Measurements from ENCODE around the gene BBC3.

DNA sequence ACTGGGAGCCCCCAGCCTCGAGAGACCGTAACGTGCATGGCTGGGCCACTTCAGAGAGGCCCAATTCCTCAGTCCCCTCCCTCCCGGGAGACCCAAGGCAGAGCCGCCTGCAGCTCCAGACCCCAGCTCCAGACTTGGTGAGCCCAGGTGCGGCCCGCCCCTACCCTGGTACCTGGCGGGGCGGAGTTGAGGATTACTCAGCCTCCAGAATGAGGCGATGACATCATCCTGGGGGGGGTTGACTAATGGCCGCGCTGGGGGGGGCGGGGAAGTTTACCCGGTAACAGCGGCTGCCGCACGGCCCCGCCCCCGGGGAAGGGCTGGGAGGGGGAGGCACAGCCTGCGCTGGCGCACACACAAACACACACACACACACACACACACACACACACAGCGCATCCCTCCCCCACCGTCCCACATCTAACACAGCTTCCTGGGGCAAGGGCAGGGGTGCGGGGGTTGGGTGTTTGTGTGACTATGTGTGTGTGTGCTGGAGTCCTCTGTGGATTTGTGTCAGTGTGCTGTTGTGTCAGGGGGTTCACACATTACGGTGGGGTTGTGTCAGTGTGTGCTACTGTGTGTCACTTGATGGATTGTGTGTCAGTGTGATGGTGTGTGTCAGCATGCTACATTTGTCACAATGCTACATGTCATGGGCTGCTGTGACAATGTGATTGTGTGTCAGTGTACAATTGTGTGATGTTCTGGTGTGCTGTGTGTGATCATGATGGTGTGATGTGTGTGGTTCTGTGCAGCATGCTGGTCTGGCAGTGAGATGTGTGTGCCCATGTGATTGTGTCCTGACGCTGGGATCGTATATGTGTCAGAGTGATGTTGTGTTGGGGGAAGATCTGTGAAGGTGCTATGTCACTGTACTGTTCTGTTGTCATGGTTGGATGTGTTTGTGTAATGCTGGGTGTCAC is 10.3 kb upstream of the BBC3 start:
- TF ChIP-seq, protein P1, sequence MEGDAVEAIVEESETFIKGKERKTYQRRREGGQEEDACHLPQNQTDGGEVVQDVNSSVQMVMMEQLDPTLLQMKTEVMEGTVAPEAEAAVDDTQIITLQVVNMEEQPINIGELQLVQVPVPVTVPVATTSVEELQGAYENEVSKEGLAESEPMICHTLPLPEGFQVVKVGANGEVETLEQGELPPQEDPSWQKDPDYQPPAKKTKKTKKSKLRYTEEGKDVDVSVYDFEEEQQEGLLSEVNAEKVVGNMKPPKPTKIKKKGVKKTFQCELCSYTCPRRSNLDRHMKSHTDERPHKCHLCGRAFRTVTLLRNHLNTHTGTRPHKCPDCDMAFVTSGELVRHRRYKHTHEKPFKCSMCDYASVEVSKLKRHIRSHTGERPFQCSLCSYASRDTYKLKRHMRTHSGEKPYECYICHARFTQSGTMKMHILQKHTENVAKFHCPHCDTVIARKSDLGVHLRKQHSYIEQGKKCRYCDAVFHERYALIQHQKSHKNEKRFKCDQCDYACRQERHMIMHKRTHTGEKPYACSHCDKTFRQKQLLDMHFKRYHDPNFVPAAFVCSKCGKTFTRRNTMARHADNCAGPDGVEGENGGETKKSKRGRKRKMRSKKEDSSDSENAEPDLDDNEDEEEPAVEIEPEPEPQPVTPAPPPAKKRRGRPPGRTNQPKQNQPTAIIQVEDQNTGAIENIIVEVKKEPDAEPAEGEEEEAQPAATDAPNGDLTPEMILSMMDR (IDR thresholded peaks at IDR 0.05 in 4 of 5, conservative IDR thresholded peaks at IDR 0.05 in 1 of 5) = no peak
- no peak for TF ChIP-seq POLR2A (IDR thresholded peaks at IDR 0.05)

Measured in gastrocnemius medialis (tissue), 4 donors.